CD4-positive, alpha-beta T cell (primary cell): ENCODE data around the gene UBA1. TPM values are rescaled to one million over a fixed set of nuclear protein-coding genes. Genes with fewer than 3 reads are reported as not detected.

ENCODE experiments used
- ATAC-seq: fragments of 200-7000 bp; cut with Tn5 transposase; one replicate; pipeline ENCODE4 v1.10.0; 2022; ENCODE audit warnings: mild to moderate bottlenecking; ENCODE audit not compliant: poor library complexity
- CTCF ChIA-PET: fragments of 350-600 bp; sonication (Branson Sonifier 250); formaldehyde crosslinking; loops from one replicate; lab custom pipeline; 2021; ENCODE audit warnings: antibody characterized with exemption, inconsistent platforms; lab: Charles Lee
- POLR2A ChIA-PET: fragments of 350-600 bp; sonication (Branson Sonifier 250); formaldehyde crosslinking; loops from one replicate; lab custom pipeline; 2021; ENCODE audit warnings: antibody characterized with exemption, inconsistent platforms; lab: Charles Lee
- DNase-seq, 14 experiments: peaks; one replicate each; pipeline ENCODE4 v3.0.0-alpha.2; 2013 to 2020; ENCODE audit warnings: mixed read lengths in 2 of 14
- H3K27ac ChIP-seq, 2 donors: one replicate each; pipeline versions ENCODE4 v1.5.1 to v1.7.0; 2013; ENCODE audit warnings: low read length in 2 of 2, low read depth in 1 of 2, mild to moderate bottlenecking in 1 of 2
- H3K27me3 ChIP-seq, 2 experiments: 1 replicate in 1 of 2; 2 replicates in 1 of 2; pipeline versions ENCODE4 v1.6.1 to v1.7.0; 2013; ENCODE audit warnings: low read length in 2 of 2, control low read depth in 1 of 2, mild to moderate bottlenecking in 1 of 2, moderate library complexity in 1 of 2; ENCODE audit not compliant: insufficient read depth in 2 of 2, control insufficient read depth in 1 of 2
- H3K36me3 ChIP-seq: one replicate; pipeline ENCODE4 v1.6.1; 2013; ENCODE audit warnings: low read length, control low read depth; ENCODE audit not compliant: insufficient read depth
- H3K4me1 ChIP-seq: one replicate; pipeline ENCODE4 v1.6.1; 2013; ENCODE audit warnings: low read length, control low read depth; ENCODE audit not compliant: insufficient read depth
- H3K4me3 ChIP-seq: one replicate; pipeline ENCODE4 v1.5.1; 2013; ENCODE audit warnings: mild to moderate bottlenecking, low read length, moderate library complexity
- H3K9me3 ChIP-seq, 2 experiments: 1 replicate in 1 of 2; 2 replicates in 1 of 2; pipeline versions ENCODE4 v1.6.1 to v1.7.0; 2013; ENCODE audit warnings: low read length in 2 of 2, mild to moderate bottlenecking in 2 of 2, control low read depth in 1 of 2, moderate library complexity in 1 of 2; ENCODE audit not compliant: control insufficient read depth in 1 of 2, insufficient read depth in 1 of 2
- H3K27ac Mint-ChIP-seq: one replicate; pipeline ENCODE4 v1.8.0; 2020; ENCODE audit warnings: mixed read lengths
- H3K27me3 Mint-ChIP-seq: one replicate; pipeline ENCODE4 v1.8.0; 2021; ENCODE audit warnings: mixed read lengths
- H3K36me3 Mint-ChIP-seq: one replicate; pipeline ENCODE4 v1.8.0; 2021; ENCODE audit warnings: low read depth, mixed read lengths
- H3K4me1 Mint-ChIP-seq: one replicate; pipeline ENCODE4 v1.8.0; 2021; ENCODE audit warnings: low read depth, mixed read lengths
- H3K4me3 Mint-ChIP-seq: one replicate; pipeline ENCODE4 v1.8.0; 2020; ENCODE audit warnings: mild to moderate bottlenecking, mixed read lengths
- H3K9me3 Mint-ChIP-seq: one replicate; pipeline ENCODE4 v1.8.0; 2020; ENCODE audit warnings: mixed read lengths
- CTCF ChIP-seq: fragments of 200-600 bp; IDR thresholded peaks from one replicate; pipeline ENCODE4 v1.8.0; 2022; ENCODE audit warnings: antibody characterized with exemption, mild to moderate bottlenecking
- intact Hi-C, 2 experiments: fragments of 100-400 bp; cut with DNase I in 1 of 2; cut with micrococcal nuclease in 1 of 2; formaldehyde crosslinking; loops; one replicate each; pipeline versions ENCODE4 v1.15.1 to v1.9.0; 2023 to 2025; cut with DNase I, micrococcal nuclease
- total RNA-seq, 174 experiments: library from RNA in 2 of 174; stranded (reverse) in 2 of 174; gene quantifications; one replicate each; pipeline ENCODE4 v1.2.3 and lab custom pipeline; 2021 to 2026

UBA1 gene
- total RNA-seq, 2 experiments from 2014 or later, result 70.0 to 72.1 TPM

DNA sequence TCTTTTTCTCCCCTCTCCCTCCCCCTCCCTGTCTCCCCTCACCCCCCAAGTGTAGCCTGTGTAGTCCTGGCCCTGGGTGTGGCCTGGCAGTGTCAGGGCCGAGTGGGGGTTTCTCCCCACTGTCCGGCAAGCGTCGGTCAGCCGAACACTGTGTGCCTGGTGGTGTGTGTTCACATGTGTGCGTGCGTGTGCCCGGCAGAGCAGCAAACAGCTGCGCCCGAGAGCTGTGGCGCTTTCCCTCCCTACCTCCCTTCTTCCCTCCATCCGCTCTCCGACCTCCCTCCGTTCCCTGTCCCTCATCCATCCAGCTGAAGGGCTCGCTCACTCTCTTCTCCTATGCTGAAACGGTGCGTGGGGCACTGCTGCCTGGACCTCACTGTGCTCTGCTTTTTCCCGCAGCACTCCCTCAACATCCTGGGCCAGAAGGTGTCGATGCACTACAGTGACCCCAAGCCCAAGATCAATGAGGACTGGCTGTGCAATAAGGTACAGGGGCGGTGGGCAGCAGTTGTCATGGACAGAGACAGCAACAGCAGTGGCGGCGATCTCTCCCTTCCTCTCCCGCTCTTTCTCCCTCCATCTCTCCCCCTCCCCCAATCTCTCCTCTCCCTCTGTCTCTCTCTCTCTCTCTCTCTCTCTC, 17.4 kb upstream of the UBA1 start:
- peaks cover 84% of the 10 kb centered on the region for H3K36me3 ChIP-seq

DNA sequence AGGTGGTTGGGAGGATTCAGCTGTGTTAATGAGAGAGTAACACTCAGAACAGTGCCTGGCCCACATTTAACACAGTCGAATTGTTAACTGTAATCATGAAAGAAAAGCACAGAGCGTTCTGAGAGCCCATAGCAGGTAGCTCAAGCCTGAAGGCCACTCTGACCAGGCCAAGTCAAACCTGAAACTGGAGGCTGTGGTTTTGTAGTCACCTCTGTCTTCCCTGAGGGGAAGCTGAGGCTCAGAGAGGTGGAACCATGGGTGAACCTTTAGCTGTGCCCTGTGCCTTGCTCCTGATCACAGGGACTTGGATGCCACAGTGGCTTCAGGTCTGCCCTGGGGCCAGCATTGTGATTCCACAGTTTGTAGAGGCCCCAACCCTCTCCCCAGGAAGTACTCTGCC, 16.6 kb upstream of the UBA1 start:
- CTCF ChIA-PET, result no interaction called here

More for the DNA sequence above, 17.4 kb upstream of the UBA1 start:
- intact Hi-C loops, result no loop called here
- Histone ChIP-seq H3K4me1 (no peaks in the 10 kb centered on the region), H3K27ac (no peak overlapping the region), H3K27me3 (no peaks in the 10 kb centered on the region), H3K4me3 (no peak overlapping the region), H3K9me3 (no peaks in the 10 kb centered on the region)
- Mint-ChIP-seq H3K27me3 (no peaks in the 10 kb centered on the region), H3K4me1 (no peaks in the 10 kb centered on the region), H3K4me3 (no peak overlapping the region), H3K27ac (no peak overlapping the region), H3K9me3 (no peaks in the 10 kb centered on the region), H3K36me3 (peaks cover 56% of the 10 kb centered on the region)
- ChIA-PET POLR2A (no interaction called here), CTCF (no interaction called here)
- ATAC-seq (no peak), DNase-seq (peak in 1 of 14 experiments; percentile 1)
- TF ChIP-seq CTCF, result no peak

DNA sequence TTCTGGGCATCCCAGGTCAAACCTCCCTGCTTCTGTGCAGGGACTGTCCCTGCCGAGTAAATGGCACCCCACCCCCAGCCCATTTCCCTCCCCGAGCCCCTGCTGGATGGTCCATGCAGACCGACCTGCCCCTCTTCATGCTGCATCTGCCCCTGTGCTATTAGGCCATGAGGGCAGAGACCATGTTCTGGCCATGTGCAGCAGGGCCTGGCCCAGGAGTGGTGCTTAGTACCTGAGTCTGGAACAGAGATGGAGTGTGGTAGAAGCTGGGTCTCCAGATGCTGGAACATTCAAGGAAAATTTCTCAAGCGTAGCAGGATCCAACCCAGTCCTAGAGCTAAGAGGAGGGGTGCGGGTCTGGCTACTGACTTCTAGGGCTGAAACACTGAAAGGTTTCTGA, 15.3 kb upstream of the UBA1 start:
- DNase-seq (no peak), ATAC-seq (no peak)
- Histone ChIP-seq H3K9me3 (no peaks in the 10 kb centered on the region), H3K4me1 (no peaks in the 10 kb centered on the region), H3K36me3 (peaks cover 83% of the 10 kb centered on the region), H3K4me3 (no peak overlapping the region), H3K27me3 (no peaks in the 10 kb centered on the region), H3K27ac (no peak overlapping the region)
- Mint-ChIP-seq H3K9me3 (no peaks in the 10 kb centered on the region), H3K4me3 (no peak overlapping the region), H3K27ac (no peak overlapping the region), H3K27me3 (no peaks in the 10 kb centered on the region), H3K4me1 (no peaks in the 10 kb centered on the region), H3K36me3 (peaks cover 56% of the 10 kb centered on the region)
- TF ChIP-seq CTCF, result no peak
- intact Hi-C loops, result no loop called here
- CTCF ChIA-PET, result no interaction called here
- POLR2A ChIA-PET, result no interaction called here

More for the DNA sequence above, 16.6 kb upstream of the UBA1 start:
- Mint-ChIP-seq H3K4me1 (no peaks in the 10 kb centered on the region), H3K27me3 (no peaks in the 10 kb centered on the region), H3K36me3 (peaks cover 56% of the 10 kb centered on the region), H3K27ac (no peak overlapping the region), H3K4me3 (no peak overlapping the region), H3K9me3 (no peaks in the 10 kb centered on the region)
- H3K4me1 ChIP-seq, result no peaks in the 10 kb centered on the region
- no peak overlapping the region for H3K4me3 ChIP-seq
- H3K36me3 ChIP-seq, result peaks cover 89% of the 10 kb centered on the region
- no peak overlapping the region for H3K27ac ChIP-seq
- no peak for TF ChIP-seq CTCF
- intact Hi-C loops, result no loop called here
- no peaks in the 10 kb centered on the region for H3K9me3 ChIP-seq
- ATAC-seq, result no peak
- no peak for DNase-seq
- H3K27me3 ChIP-seq, result no peaks in the 10 kb centered on the region
- POLR2A ChIA-PET, result no interaction called here
